Measurements from ENCODE around the gene ARID4B.

Gene ARID4B

DNA sequence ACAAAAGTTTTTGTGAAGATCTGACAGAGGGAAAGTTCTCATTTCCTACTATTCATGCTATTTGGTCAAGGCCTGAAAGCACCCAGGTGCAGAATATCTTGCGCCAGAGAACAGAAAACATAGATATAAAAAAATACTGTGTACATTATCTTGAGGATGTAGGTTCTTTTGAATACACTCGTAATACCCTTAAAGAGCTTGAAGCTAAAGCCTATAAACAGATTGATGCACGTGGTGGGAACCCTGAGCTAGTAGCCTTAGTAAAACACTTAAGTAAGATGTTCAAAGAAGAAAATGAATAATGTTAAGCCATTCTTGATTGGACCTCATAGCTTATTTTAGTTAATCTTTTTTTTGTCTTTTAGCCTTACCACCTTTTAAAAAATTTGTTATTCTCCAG is 14.5 kb upstream of the ARID4B start:
- TF ChIP-seq, protein P1, sequence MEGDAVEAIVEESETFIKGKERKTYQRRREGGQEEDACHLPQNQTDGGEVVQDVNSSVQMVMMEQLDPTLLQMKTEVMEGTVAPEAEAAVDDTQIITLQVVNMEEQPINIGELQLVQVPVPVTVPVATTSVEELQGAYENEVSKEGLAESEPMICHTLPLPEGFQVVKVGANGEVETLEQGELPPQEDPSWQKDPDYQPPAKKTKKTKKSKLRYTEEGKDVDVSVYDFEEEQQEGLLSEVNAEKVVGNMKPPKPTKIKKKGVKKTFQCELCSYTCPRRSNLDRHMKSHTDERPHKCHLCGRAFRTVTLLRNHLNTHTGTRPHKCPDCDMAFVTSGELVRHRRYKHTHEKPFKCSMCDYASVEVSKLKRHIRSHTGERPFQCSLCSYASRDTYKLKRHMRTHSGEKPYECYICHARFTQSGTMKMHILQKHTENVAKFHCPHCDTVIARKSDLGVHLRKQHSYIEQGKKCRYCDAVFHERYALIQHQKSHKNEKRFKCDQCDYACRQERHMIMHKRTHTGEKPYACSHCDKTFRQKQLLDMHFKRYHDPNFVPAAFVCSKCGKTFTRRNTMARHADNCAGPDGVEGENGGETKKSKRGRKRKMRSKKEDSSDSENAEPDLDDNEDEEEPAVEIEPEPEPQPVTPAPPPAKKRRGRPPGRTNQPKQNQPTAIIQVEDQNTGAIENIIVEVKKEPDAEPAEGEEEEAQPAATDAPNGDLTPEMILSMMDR (IDR thresholded peaks at IDR 0.05), result no peak
- TF ChIP-seq ZFX (IDR thresholded peaks at IDR 0.05; ENCODE audit: borderline replicate concordance), result no peak
- no peak overlapping the region for H3K27ac ChIP-seq

DNA sequence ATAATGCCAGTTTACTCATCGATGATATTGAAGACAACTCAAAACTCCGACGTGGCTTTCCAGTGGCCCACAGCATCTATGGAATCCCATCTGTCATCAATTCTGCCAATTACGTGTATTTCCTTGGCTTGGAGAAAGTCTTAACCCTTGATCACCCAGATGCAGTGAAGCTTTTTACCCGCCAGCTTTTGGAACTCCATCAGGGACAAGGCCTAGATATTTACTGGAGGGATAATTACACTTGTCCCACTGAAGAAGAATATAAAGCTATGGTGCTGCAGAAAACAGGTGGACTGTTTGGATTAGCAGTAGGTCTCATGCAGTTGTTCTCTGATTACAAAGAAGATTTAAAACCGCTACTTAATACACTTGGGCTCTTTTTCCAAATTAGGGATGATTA is 14.1 kb upstream of the ARID4B start:
- no peak overlapping the region for H3K27ac ChIP-seq
- TF ChIP-seq, protein P1 (IDR thresholded peaks at IDR 0.05), result no peak
- TF ChIP-seq ZFX (IDR thresholded peaks at IDR 0.05; ENCODE audit: borderline replicate concordance), result no peak

DNA sequence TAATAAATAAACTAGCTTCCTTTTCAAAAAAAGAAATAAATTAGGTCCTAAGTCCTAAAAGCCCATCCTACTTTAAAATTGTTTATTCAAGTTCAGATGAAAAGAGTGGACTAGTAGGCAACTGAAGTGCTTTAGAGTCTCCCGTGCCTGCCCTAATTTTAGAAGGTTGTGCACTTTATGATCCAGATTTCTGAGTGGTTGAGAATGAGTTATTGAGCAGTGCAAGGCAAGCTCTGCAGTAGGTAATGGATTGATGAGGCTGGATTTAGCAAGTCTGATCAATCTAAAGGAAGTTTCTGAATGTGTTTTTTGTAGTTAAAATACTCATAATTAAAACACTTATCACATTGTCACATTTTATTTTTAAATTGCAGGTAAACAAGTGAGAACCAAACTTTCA is 13.4 kb upstream of the ARID4B start:
- no peak overlapping the region for H3K27ac ChIP-seq
- TF ChIP-seq, protein P1 (IDR thresholded peaks at IDR 0.05), result no peak
- no peak for TF ChIP-seq ZFX (IDR thresholded peaks at IDR 0.05; ENCODE audit: borderline replicate concordance)

DNA sequence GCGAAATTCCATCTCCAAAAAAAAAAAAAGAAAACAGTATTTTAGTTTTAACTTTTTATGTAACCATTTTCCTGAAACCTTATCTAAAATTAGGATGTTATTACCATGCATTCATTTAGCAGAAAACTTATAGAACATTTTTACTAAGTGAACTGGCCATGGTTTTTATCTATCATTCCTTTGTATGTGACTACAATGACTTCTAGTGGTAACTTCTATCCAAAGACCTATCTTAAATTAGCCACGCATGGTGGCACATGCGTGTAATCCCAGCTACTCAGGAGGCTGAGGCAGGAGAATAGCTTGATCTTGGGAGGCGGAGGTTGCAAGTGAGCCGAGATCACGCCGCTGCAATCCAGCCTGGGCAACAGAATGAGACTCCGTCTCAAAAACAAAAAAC is 11.8 kb upstream of the ARID4B start:
- H3K27ac ChIP-seq, result no peak overlapping the region
- TF ChIP-seq ZFX (IDR thresholded peaks at IDR 0.05; ENCODE audit: borderline replicate concordance), result no peak
- TF ChIP-seq, protein P1 (IDR thresholded peaks at IDR 0.05), result no peak

DNA sequence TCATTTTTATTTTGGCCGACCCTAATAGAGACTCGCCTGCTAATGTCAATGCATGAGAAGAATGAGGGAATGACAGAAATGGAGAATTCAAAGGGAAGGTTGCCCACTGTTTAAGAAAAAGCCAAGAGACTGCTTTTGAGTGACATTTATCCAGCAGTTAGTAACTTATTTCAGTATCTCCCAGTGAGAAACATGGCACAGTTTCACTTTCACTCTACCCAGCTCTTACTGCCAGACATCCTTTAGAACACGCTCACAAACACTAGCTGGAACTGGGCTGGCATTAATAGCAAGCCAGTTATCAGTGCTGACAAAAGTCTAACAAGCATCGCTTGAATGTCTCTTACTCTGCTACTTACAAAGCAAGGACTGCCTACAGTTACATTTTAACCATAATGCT is 8.9 kb upstream of the ARID4B start:
- H3K27ac ChIP-seq, result no peak overlapping the region
- TF ChIP-seq, protein P1 (IDR thresholded peaks at IDR 0.05), result no peak
- no peak for TF ChIP-seq ZFX (IDR thresholded peaks at IDR 0.05; ENCODE audit: borderline replicate concordance)

DNA sequence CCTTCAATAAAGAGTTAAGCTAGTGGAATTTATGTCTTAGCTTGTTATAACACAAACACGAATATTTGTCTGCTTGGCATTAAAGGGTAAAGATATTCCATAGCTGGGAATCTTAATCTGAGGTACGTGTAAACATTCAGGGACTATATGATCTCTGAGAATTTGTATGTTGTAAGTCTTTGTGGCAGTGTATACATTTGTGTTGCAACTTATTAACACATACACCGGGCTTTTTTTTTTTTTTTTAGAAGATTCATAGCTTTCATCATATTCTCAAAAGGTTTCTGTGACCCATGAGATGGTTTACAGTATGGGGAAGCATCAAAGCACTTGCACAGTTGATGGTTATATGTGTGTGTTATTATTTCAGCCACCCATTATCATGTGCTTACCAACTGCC is 3.4 kb upstream of the ARID4B start:
- no peak overlapping the region for H3K27ac ChIP-seq
- TF ChIP-seq ZFX (IDR thresholded peaks at IDR 0.05; ENCODE audit: borderline replicate concordance), result no peak
- TF ChIP-seq, protein P1 (IDR thresholded peaks at IDR 0.05), result no peak

DNA sequence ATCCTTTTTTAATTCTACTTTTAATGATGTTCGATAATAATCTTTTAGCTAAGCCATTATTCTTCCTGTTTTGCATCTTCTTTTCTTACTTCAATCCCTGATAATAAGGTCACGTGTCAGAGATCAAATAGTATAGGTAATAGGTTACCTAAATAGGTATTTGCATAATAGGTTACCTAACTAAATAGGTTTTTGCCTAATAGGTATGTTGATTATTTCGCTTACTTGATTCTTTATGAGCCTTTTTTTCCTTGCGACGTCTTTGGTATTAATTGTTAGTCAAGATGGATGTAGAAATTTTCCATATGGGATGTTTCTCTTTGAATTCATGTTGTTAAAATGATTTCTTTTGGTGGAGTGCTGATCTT is 2.9 kb upstream of the ARID4B start:
- no peak for TF ChIP-seq ZFX (IDR thresholded peaks at IDR 0.05; ENCODE audit: borderline replicate concordance)
- TF ChIP-seq, protein P1 (IDR thresholded peaks at IDR 0.05), result no peak
- H3K27ac ChIP-seq, result no peak overlapping the region
